ENCODE data around the gene EFEMP1. TPM values are rescaled to one million over a fixed set of nuclear protein-coding genes. Genes with fewer than 3 reads are reported as not detected.

EFEMP1 gene
- polyA plus RNA-seq, 4 donors, result 84.8 to 103 (median 87.5) TPM

DNA sequence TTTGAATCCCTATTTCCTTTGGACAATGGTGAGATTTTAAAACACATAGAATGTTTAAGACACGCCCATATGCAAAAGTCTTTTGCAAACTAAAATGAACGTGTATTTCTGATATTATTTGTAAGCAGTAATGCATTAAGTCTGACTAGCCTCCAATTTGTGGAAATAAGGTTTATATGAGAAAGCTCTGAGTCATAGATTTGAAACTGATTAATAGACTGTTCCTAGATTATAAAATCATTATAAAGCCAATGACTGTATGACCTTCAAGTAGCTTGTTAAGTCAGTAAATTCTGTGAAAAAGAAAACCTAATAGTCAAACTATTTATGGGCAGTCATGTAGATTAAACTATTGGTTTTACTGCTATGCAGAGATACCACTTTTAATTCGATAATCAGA lies 12.8 kb upstream of the EFEMP1 start:
- no peak for DNase-seq (ENCODE audit: low read depth in 4 of 4, low spot score in 2 of 4)

DNA sequence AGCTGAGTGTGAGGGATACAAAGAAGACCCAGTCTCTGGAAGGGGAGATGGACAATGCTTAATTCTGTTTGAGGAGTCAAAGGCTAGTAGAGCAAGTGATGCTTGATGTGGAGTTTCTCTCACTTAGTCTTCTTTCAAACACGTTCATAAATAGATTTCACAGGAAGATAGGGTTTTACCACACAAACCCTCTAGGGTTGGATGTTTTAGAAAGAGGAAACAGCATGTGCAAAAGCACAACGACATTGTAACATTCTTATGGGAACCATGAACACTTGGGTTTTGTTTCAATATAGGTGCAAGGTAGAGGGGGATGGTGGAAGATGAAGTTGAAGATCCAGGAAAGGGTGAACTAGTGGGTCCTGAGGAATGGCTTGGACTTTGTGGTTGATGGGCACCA lies 10.8 kb upstream of the EFEMP1 start:
- no peak for DNase-seq (ENCODE audit: low read depth in 4 of 4, low spot score in 2 of 4)

GRCh38 chr2:55932843-55933242 lies 9.3 kb upstream of the EFEMP1 start:
- DNase-seq (ENCODE audit: low read depth in 4 of 4, low spot score in 2 of 4), result no peak

DNA sequence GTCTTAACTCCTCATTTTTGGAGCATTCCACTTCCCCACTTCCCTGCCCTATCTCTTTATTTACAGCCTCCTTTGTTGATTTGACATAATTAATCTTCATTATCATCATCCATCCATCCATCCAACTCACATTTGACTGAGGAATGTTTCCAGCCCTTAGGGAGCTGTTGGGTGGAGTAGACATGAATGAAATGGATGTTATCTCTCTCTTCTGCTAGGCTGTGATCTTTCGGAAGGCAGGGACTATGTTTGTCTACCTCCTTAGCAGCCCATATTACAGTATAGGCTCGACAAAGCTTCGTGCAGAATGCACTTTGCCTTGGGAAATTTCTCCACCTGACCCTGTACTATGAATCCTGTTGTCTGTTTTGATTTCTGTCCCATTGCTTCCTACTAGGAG lies 7.7 kb upstream of the EFEMP1 start:
- no peak for DNase-seq (ENCODE audit: low read depth in 4 of 4, low spot score in 2 of 4)

- no peak for DNase-seq (ENCODE audit: low read depth in 4 of 4, low spot score in 2 of 4)
These were observed 5.9 kb upstream of the EFEMP1 start for GRCh38 chr2:55929476-55929875.

GRCh38 chr2:55926974-55927373 lies 3.4 kb upstream of the EFEMP1 start:
- no peak for DNase-seq (ENCODE audit: low read depth in 4 of 4, low spot score in 2 of 4)

- DNase-seq (ENCODE audit: low read depth in 4 of 4, low spot score in 2 of 4), result no peak
These were observed 2.7 kb upstream of the EFEMP1 start for GRCh38 chr2:55926246-55926645.

- DNase-seq (ENCODE audit: low read depth in 4 of 4, low spot score in 2 of 4), result no peak
These were observed 370 bp upstream of the EFEMP1 start for GRCh38 chr2:55923982-55924321.

GRCh38 chr2:55922291-55922907 lies 1.2 kb downstream of the EFEMP1 start:
- DNase-seq (ENCODE audit: low read depth in 4 of 4, low spot score in 2 of 4), result peak in 1 of 4 donors; percentile 63

DNA sequence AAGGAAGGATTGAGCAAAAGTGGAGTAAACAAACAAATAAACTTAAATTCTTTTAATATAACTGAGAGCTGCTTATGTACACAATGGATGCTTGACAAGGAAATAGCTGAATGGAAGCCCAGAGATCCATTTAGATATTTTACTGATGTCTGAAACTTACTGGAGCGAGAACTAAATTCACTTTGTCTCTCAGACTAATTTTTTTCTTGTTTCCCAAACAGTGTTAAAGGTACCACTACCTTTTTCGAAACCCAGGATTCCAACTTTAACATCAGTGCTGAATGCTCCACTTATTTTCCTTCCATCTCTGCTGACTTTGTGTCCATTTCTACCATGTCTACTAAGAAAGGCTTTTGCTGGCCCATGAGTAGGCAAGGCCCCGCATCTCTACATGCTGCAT lies 4.0 kb downstream of the EFEMP1 start:
- no peak for DNase-seq (ENCODE audit: low read depth in 4 of 4, low spot score in 2 of 4)

- DNase-seq (ENCODE audit: low read depth in 4 of 4, low spot score in 2 of 4), result no peak
These were observed 4.7 kb downstream of the EFEMP1 start for GRCh38 chr2:55918856-55919255.

DNA sequence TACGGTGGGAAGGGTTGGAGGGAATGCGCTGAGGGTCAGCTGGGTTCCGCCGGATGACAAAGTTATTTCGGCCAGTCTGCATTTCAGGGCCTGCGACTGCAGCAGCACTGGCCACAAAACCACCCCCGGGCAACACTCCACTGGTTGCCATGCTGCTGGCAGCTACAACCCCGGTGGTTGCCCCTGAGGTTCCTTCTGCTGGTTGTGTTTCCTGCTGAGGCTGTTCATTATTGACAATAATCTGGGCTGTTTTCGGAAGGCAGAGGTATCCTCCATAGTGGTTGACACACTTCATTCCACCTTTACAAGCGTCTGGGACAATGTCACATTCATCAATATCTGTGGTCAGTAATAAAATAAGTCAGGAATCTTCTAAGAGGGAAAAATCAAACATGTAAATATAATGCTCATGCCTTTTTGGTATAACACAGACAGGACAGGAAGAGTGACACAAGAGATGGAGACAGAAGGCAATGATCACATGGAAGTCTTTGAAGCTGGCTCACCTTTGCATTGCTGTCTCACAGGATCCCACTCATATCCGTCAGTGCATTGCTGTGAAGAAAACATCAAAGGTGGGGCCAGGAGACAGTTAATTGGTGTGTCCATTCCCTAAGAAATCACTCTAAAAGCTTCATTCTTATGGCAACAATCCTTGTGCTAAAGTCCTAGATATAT lies 5.7 kb downstream of the EFEMP1 start:
- no peak for DNase-seq (ENCODE audit: low read depth in 4 of 4, low spot score in 2 of 4)

DNA sequence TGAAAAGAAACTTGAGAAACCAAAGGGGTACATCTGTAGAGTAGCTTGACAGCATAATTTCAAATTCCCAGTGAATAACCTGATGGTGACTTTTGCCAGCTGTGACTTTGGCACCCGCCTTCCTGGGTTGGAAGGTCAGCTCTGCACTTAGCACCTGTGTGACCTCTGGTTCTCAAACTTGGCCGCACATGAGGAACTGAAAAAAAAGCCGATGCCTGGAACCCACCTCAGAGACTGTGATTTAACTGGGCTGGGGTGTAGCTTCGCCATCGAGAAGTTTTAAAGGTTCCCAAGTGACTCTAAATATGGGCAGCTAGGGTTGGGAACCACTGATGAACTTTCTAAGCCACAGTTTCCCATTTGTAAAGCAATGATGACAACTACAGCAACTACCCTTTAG lies 6.5 kb downstream of the EFEMP1 start:
- no peak for DNase-seq (ENCODE audit: low read depth in 4 of 4, low spot score in 2 of 4)

GRCh38 chr2:55916473-55917049 lies 7.0 kb downstream of the EFEMP1 start:
- no peak for DNase-seq (ENCODE audit: low read depth in 4 of 4, low spot score in 2 of 4)

DNA sequence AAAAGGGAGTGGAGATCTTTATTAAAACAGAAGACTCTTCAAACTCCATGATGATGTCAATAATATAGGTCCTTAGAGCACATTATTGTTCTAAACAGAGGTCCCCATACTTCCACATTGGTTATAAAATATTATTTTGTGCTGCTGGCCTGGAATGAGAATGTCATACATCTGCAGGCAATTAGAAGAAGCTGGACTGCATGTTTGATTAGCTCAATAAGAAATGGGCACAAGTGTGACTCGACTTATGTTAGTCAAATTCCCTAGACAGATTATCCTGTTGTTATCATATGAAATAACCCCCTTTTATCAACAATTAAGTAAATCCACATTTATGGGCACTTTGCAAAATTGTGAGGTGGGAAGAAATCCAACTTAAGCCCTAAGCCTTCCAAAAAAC lies 8.8 kb downstream of the EFEMP1 start:
- DNase-seq (ENCODE audit: low read depth in 4 of 4, low spot score in 2 of 4), result no peak

DNA sequence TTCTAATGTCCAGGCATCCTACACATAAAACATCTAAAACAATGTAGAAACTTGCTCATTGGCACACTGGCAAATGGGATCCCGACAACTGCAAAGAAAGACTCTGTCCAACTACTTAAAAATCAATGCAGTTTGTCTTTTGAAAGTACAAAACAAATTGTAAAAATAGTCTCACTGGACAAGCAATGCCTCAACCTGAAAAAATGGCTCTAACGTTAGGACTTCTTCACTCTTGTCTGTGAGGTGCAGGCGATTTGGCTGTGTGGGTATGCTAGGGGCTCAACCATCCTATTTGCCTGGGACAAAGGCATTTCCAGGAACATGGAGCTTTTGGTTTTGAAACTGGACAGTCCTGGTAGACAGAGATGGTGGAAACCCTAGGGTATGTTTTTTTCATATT lies 10.7 kb downstream of the EFEMP1 start:
- no peak for DNase-seq (ENCODE audit: low read depth in 4 of 4, low spot score in 2 of 4)

DNA sequence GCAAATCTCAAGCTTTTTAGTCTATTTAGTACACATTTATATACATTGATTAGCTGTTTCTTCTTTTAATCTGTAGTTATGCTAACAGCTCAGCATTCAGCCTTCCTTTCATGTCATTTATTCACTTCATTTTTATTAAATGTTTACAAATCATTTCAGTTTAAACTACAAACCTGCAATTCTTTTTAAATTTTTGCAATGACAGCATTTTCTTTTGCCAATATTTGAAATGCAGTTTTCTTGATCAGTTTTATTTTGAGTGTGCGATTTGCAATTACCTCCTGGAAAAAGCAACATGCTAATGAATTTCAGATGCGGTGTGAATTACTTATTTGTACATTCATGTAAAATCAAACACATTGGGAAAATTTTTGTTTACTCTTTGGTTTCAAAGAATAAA lies 13.5 kb downstream of the EFEMP1 start:
- DNase-seq (ENCODE audit: low read depth in 4 of 4, low spot score in 2 of 4), result no peak

- DNase-seq (ENCODE audit: low read depth in 4 of 4, low spot score in 2 of 4), result no peak
These were observed 15.9 kb downstream of the EFEMP1 start for GRCh38 chr2:55907686-55908085.

DNA sequence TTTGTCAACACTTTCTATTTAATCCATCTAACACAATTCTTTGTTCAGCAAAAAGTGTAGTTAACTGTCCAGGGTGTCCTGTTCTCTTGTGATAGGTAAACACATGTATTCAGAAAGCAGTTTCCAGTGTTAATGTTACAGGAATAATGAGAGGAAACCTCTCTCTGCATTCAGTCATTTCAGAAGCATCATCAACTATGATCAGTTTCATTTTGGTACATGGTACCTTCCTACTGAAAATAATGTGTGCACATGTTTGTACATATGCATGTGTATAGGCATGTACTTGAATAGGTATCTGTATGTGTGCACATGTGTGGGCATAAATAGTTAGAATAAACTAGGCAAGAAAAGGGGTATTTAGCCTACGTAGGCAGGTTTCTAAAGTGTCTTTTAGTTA lies 16.6 kb downstream of the EFEMP1 start:
- DNase-seq (ENCODE audit: low read depth in 4 of 4, low spot score in 2 of 4), result no peak

GRCh38 chr2:55903727-55904126 lies 19.9 kb downstream of the EFEMP1 start:
- no peak for DNase-seq (ENCODE audit: low read depth in 4 of 4, low spot score in 2 of 4)

- DNase-seq (ENCODE audit: low read depth in 4 of 4, low spot score in 2 of 4), result no peak
These were observed 20.6 kb downstream of the EFEMP1 start for GRCh38 chr2:55902971-55903370.

- no peak for DNase-seq (ENCODE audit: low read depth in 4 of 4, low spot score in 2 of 4)
These were observed 21.2 kb downstream of the EFEMP1 start for GRCh38 chr2:55902429-55902828.

Measured in left renal cortex interstitium (tissue), 4 donors.